GM18909 (cell line): ENCODE results near the gene CLIC6.

ENCODE experiments used
- ATAC-seq: cut with Tn5 transposase; IDR thresholded peaks from one replicate; pipeline ENCODE4 v1.9.1; 2021; ENCODE audit warnings: mild to moderate bottlenecking; ENCODE audit not compliant: unreplicated experiment, poor library complexity

CLIC6 gene

DNA sequence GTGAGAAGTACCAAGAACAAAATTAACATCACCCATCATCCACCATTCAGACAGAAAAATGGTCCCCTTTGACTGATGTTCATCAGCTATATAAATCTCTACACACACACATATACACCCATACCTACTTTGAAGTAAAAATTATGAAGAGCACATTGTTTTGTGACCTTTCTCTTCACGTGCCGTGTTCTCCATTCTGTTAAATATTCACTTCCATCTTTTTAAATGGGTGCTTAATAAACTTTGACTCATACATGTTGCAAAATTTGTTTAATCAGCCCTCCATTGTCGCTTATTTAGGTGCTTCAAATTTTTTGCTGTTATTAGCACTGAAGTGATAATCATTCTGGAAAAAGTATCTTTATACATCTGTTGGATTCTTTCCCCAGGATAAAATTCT is 80.1 kb downstream of the CLIC6 start:
- no peak for ATAC-seq

DNA sequence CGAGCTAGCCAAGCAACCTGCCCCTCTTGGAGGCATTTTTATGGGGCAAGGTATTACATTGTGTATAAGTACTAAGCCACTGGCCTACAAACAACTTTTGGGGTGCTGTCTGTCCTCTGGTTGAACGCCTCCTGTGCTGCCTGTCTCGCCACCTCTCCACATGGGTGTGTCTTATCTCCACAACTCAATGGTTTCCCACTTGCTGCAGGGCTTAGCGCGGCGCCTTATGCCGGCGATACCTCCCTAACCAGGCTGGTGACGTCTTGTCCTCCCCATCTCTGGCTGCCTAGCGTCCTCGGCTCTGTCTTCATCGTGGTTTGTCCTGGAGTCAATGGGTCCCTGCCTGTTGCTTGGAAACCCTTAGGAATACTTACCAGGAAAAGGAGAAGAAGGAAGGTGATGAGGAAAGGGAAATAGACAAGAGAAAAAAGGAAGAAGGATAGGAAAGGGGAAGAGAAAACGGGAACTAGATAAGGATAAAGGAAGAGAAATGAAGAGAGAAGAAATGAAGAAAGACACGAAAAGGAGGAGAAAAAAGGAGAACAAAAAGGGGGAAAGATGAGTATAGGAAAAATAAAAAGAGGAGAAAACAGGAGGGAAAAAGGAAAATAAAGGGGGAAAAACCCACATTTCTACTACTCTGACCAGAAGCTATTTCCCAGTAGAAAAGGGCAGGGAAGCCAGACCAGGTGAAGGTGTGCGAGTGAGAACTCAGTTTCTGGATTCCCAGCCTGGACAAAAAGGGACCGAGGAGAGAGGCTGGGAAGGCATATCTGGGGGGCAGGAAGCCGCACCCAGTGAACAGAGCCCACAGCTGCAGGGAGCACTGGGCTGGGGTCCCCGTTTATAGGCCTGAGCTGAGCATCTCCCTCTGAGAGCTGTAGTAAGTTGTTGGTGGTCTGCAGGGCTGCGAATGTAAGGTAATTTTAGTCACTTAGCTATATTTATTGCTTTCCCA is 86.2 kb downstream of the CLIC6 start:
- ATAC-seq = no peak

DNA sequence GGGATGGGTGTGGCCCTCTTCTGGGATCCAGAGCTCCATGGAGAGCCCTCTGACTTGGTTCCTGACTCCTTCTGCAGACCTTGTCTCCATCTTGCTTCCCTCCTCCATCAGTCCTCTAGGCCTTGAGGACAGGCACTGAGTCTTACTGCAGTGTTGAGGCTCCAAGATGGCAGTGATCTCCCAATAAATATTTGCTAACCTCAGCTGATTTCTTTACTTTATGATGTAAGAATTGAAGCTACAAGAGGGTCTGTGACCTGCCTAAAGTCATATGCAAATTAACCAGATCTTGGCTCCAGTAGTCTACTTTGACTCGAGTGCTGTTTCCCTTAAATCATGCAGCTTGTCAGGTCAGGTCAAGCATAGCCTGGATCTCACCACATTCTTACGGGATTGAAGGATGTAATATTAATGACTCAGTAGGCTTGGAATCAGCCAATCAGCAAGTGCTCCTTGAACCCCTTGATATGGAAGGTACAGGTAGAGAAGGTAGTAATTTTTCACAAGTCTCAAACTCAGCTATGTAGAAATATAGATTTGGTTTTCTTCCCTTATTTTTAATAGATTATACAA is 93.0 kb downstream of the CLIC6 start:
- ATAC-seq = no peak

DNA sequence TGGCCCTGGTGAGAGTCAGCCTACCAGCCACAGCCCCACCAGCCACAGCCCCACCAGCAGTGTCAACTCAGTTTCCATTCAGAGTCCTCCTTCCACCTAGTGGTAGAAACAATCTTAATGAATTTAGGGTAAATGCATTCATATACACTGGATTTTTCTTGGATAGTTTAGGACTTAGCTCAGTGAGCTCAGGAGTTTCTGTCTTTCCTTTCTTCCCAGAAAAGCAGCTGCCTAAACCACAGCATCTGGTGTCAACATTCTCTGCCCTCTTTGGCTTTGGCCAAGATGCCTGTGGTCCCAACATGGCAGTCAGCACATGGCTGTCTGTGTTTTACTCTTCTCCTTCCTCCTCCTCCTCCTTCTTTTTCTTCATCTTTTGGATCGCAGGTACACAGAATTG is 94.0 kb downstream of the CLIC6 start:
- ATAC-seq = no peak

DNA sequence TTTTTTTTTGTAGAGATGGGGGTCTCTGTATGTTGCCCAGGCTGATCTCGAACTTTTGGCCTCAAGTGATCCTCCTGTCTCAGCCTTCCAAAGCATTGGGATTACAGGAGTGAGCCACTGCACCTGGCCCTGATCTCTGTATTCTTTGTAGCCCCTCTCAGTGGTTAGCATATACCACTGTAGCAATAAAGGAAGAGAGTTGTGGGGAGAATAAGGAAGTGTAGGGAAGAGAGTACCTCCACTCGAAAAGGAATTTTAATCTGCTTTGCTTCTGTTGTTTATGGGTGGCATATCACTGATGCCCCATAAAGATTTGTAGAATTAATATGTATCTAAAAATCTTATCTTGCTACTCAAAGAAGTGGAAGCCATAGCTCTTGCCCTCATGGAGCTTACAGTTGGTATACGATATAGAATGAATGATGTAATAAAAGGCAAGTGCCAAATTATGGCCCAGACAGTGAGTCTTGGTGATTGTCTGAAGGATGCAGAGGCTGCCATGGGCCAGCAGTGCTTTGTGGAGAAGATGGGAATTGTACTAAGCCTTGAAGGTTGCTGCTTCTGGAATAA is 96.0 kb downstream of the CLIC6 start:
- ATAC-seq = no peak

DNA sequence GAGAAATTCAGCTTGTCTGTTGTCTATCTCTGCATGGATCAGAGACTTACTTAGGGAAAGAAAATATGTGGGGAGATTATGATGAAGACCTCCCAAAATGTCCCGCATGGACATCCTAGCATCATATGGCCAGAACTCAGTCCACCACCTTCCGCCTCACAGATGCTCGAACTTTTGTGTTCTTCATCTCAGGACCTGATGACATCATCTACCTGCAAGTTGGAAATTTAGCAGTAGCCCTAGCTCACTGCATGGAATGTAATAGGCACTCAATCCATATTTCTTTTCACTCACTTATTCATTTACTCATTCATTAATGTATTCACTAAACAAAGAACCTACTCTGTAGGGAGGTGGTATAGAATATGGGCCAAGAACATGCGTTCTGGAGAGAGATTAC is 96.8 kb downstream of the CLIC6 start:
- ATAC-seq = no peak

DNA sequence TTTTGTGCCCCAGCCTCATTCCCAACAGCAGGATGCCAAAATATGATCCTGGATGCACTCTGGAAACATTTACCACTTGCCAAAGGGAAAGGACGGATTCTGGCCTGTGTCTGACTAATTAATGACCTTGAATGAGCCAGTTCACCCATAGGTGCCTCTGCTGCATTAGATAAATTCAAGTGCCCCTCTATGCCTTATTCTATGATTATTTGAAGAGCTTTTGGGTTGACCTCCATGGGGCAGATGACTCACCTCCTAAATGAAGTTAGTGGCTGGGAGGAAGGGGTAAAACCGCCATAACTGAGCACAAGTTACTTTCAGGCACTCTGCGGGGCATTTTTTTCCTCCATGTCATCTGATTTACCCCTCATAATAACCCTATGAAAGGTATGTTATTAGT is 98.1 kb downstream of the CLIC6 start:
- ATAC-seq = no peak
